Stimulated activated CD8-positive, alpha-beta memory T cell treated with anti-CD3 and anti-CD28 coated beads, Interleukin-4, amount 100 ng/mL, for 1 hour (primary cell): ENCODE measurements around the gene CHP1.
"Not testable (repeated sequence)": the region's sequence is repeated elsewhere in the genome, so short reads cannot be mapped to it uniquely, and the experiment has no call there.

Experiments used
- DNase-seq, 2 donors: peaks; one replicate each; pipeline ENCODE4 v3.0.0-alpha.2; 2020; ENCODE audit warnings: low read depth in 2 of 2, low spot score in 1 of 2

The CHP1 gene

DNA sequence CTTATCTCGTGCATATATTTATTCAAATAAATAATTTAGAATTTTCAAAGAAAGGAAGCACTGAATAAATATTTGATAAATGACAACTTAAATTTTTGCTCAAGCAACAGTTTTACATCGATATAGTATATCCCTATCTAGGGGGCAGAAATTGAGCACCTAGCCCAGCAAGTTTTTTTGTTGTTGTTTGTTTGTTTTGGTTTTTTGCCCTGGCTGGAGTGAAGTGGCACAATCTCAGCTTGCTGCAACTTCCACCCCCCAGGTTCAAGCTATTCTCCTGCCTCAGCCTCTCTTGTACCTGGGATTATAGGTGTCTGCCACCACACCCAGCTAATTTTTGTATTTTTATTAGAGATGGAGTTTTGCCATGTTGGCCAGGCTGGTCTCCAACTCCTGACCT is 58.9 kb downstream of the CHP1 start:
- no peak for DNase-seq

DNA sequence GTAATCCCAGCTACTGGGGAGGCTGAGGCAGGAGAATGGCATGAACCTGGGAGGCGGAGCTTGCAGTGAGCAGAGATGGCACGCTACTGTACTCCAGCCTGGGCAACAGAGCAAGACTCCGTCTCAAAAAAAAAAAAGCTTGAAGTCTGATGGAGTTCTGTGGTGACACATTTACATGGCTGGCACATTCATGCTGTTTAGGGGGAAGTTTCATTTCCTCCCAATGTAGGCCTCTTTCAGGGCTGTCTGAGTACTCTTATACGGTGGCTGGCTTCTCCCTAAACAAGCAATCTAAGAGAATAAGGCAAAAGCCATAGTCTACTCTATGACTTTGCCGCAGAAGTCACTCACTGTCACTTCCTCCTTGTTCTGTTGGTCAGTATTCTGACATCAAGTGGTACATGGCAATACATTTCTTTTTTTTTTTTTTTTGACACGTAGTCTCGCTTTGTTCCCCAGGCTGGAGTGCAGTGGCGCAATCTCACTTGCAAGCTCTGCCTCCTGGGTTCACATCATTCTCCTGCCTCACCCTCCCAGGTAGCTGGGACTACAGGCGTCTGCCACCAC is 60.1 kb downstream of the CHP1 start:
- DNase-seq = no peak

DNA sequence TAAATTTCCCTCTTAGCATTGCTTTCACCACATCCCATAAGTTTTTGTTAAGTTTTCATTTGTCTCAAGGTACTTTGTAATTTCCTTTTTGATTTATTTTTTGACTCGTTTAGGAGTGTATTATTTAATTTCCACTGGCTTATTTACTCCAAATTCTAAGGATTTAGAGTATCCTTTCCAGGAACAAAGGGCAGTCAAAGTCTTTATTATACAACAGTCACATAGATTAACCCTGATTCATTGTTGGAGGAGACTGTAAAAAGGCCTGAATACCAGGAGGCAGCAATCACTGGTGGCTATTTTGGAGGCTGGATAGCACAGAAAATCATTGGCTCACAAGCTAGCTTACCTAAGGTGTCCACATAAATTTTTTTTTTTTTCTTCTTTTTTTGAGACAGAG is 61.5 kb downstream of the CHP1 start:
- DNase-seq = no peak

DNA sequence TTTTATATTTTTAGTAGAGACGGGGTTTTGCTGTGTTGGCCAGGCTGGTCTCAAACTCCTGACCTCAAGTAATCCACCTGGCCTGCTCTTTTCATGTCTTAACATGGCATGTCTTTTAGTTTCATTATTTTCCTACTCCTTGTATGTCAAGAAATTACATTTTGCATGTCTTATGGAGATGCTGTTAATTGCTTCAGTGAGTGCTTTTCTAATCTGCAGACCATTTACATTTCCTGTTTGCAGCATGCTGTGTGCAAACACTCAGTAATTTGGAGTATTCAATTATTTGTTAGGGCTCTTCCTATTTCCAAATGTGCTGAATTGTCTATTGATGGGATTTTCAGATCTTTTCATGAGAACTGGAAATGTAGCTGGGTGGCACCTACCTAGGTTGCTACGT is 70.1 kb downstream of the CHP1 start:
- DNase-seq = not testable (repeated sequence)

DNA sequence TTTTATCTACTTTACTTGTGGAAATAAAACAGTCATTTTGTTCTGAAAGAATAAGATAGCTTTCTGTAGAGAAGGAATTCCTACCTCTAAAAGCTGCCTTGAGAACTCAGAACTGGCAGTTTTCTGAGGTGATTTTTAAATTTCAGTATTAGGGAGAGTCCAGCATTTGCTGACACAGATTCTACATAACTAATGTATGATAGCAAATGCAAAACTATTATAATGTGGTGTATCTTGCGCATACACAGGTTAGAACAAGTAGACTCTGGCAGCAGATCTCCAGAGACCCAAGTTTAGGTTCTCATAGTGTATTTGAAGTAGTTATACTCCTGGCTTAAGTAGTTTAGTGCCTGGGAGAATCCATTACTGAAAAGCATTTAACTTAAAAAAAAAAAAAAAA is 70.5 kb downstream of the CHP1 start:
- DNase-seq = no peak

DNA sequence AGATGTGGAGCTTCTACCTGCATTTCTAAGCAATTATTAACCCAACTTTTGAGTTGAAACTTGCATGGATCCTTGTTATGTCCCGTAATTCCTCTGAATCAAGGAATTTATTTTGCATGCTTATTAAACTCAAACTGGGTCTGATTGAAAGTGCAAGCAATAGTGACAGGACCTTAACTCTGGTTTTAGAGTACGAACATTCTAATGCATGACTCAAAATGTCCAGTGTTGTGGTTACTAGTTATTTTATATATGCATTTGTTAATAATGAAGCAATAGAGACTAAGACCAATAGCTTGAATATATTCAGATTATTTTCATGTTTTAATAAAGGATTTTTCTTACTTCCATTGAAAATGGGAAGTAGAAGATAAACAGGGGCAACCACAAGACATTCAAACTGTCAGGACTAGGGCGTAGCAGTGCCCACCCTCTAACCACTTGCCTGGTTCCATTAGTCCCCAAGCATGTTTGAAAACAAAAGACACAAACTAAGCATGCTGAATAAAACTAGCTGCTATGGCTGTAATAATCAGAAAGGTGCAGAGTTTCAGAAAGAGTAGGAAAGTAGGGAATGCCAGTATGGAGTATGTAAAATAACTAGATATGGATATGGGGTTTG is 73.2 kb downstream of the CHP1 start:
- DNase-seq = no peak

DNA sequence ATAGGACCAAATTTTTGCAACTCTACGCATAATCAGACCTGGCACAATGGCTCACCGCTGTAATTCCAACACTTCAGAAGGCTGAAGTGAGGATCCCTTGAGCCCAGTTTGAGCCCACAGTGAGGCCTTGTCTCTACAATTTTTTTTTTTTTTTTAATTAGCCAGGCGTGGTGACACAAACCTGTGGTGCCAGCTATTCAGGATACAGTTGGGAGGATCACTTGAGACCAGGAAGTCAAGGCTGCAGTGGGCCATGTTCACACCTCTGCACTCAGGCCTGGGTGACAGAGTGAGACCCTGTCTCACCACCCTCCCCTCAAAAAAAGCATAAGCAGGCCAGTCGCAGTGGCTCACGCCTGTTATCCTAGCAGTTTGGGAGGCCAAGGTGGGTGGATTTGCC is 76.6 kb downstream of the CHP1 start:
- DNase-seq = no peak

DNA sequence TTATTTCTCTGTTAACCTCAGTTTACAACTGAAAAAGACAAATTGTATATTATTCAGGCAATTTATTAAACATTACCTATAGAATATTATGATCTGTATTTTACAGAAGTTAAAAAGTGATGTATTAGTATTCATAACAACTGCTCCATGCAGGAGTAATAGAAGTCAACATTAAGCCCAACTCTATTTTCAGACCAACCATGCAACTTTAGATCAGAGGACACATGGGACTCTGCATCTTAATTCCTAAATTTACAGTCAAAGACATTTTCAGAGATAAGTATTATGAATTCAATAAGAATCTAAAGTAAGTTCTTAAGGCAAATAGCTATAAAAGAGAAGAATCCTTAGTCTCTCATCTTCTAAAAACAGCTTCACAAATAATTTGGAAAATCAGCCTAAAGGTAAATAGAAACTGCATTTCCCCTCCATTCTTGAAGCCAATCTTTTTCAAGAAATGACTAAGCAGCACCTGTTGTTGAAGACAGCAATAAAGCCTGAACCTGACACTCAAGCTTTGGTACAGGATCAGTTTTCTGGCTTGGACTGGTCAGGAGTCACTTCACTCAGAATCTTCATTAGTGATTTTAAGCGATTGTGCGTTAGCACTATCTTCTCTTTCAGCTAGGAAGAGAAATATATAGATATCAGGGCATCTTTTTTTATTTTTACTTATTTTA is 78.3 kb downstream of the CHP1 start:
- DNase-seq = no peak

DNA sequence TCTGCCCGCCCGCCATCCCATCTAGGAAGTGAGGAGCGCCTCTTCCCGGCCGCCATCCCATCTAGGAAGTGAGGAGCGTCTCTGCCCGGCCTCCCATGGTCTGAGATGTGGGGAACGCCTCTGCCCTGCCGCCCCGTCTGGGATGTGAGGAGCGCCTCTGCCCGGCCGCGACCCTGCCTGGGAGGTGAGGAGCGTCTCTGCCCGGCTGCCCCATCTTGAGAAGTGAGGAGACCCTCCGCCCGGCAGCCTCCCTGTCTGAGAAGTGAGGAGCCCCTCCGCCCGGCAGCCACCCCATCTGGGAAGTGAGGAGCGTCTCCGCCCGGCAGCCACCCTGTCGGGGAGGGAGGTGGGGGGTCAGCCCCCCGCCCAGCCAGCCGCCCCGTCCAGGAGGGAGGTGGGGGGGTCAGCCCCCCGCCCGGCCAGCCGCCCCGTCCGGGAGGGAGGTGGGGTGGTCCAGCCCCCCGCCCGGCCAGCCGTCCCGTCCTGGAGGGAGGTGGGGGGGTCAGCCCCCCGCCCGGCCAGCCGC is 89.8 kb downstream of the CHP1 start:
- not testable (repeated sequence) for DNase-seq

DNA sequence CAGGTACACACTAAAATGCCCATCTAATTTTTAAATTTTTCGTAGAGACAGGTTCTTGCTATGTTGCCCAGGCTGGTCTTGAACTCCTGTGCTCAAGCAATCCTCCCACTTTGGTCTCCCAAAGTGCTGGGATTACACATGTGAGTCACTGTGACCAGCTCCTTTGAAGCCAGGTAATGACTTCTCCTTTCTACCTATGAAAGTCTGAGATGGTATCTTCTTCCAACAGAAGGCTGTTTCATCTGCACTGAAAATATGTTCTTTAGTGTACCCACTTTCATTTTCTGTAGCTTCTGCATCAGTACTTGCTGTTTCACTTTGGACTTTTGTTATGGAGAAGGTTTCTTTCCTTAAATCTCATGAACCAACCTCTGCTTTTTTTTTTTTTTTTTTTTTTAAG is 92.5 kb downstream of the CHP1 start:
- DNase-seq = no peak

DNA sequence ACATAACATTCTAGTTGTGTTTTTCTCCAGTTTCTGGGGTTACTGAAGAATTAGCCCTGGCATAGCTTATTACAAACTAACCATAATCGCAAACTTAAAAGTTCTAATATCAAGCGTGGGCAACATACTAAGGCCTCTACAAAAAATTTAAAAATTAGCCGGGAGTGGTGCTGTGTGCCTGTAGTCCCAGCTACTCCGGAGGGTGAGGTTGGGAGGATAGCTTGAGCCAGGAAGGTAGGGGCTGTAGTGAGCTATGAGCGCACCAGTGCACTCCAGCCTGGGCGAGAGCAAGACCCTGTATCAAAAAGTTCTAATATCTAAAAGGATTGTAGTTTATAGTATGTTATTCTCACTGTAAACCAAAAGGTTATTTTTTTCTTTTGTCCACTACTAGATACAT is 100.2 kb downstream of the CHP1 start:
- no peak for DNase-seq
